PFSK-1 (cell line): ENCODE data around the gene GTF2H4.

ENCODE experiments used
- REST ChIP-seq, 2 experiments: IDR thresholded peaks; 2 replicates each; pipeline versions ENCODE4 v1.6.1 to v1.8.0; 2011 to 2012; ENCODE audit warnings: low read depth in 2 of 2, low read length in 2 of 2, control low read depth in 1 of 2, inconsistent platforms in 1 of 2, mild to moderate bottlenecking in 1 of 2, moderate library complexity in 1 of 2; ENCODE audit not compliant: insufficient read depth in 1 of 2
- SIN3A ChIP-seq: IDR thresholded peaks from 2 replicates; pipeline ENCODE4 v1.6.1; 2012; ENCODE audit warnings: mild to moderate bottlenecking, low read length, moderate library complexity, borderline replicate concordance; ENCODE audit not compliant: insufficient read depth

- TF ChIP-seq REST (IDR thresholded peaks at IDR 0.05; ENCODE audit: insufficient read depth in 1 of 2, low read depth in 2 of 2, low read length in 2 of 2) = no peak
- no peak for TF ChIP-seq SIN3A
These were observed 10.7 kb downstream of the GTF2H4 start for GRCh38 chr6:30918670-30919069.
